AG09319 (cell line): Measurements from ENCODE around the gene RNF123.

Experiments used
- DNase-seq: peaks from one replicate; pipeline ENCODE4 v3.0.0-alpha.2; 2010; ENCODE audit warnings: low read depth; ENCODE audit errors: extremely low read depth
- CTCF ChIP-seq: IDR thresholded peaks from 2 replicates; pipeline ENCODE4 v1.5.1; 2011; ENCODE audit warnings: low read depth, mild to moderate bottlenecking, inconsistent platforms, low read length, moderate library complexity

RNF123 gene

GRCh38 chr3:49757197-49757596, 67.8 kb downstream of the RNF123 start:
- TF ChIP-seq CTCF: no peak
- no peak for DNase-seq

- DNase-seq: no peak
- no peak for TF ChIP-seq CTCF
Measured at GRCh38 chr3:49759226-49759625, 69.9 kb downstream of the RNF123 start.

GRCh38 chr3:49761661-49762060, 72.3 kb downstream of the RNF123 start:
- DNase-seq: no peak
- no peak for TF ChIP-seq CTCF

- no peak for TF ChIP-seq CTCF
- DNase-seq: no peak
Measured at GRCh38 chr3:49763981-49764380, 74.6 kb downstream of the RNF123 start.

GRCh38 chr3:49769286-49769915, 80.0 kb downstream of the RNF123 start:
- no peak for TF ChIP-seq CTCF
- DNase-seq: no peak

GRCh38 chr3:49769926-49770325, 80.6 kb downstream of the RNF123 start:
- no peak for DNase-seq
- TF ChIP-seq CTCF: no peak
